Fibroblast of lung (primary cell): ENCODE data around the gene TSPAN11.

ENCODE experiments used
- EZH2 ChIP-seq: IDR thresholded peaks from 2 replicates; pipeline ENCODE4 v1.5.1; 2012; ENCODE audit warnings: low read length, control low read depth, mild to moderate bottlenecking; ENCODE audit errors: missing control alignments
- TF ChIP-seq, protein P1 (sequence below), 2 donors: IDR thresholded peaks in 1 of 2; conservative IDR thresholded peaks in 1 of 2; 1 replicate in 1 of 2; 2 replicates in 1 of 2; pipeline ENCODE4 v1.5.1; 2011 to 2012; ENCODE audit warnings: low read length in 2 of 2, control low read depth in 1 of 2, inconsistent platforms in 1 of 2, low read depth in 1 of 2, mild to moderate bottlenecking in 1 of 2

DNA sequence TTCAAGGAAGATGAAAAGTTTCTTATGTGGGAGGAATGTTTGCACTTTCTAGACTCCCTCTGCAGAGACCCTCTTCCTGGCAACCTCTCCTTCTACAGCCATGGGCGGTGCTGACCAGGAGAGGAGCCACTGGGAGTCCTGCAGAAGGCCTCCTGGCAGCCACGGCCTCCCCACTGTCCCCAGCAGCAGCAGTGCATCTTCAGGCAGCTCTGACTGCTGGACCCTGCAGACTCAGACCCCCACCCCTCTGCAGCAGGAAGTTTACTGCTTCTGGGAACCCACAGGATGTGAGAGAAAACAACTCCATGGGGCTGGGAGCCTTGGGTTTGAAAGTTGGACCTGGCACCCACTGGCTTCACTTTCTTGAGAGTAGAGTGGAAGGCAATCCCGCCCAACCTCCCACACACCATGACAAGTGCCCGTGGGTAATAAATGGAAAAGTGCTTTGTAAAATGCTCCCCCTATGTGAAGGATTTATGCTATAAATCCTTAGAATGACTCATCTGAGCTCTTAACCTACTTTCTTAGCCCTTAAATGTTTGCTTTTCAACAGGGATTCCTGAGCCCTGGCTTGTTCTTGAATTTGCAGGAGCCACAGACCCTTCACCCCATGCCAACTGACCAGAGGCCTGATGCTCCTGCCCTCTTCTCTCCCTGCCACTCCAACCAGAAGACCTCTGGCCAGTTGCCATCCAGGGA is 109.6 kb downstream of the TSPAN11 start:
- TF ChIP-seq, protein P1, sequence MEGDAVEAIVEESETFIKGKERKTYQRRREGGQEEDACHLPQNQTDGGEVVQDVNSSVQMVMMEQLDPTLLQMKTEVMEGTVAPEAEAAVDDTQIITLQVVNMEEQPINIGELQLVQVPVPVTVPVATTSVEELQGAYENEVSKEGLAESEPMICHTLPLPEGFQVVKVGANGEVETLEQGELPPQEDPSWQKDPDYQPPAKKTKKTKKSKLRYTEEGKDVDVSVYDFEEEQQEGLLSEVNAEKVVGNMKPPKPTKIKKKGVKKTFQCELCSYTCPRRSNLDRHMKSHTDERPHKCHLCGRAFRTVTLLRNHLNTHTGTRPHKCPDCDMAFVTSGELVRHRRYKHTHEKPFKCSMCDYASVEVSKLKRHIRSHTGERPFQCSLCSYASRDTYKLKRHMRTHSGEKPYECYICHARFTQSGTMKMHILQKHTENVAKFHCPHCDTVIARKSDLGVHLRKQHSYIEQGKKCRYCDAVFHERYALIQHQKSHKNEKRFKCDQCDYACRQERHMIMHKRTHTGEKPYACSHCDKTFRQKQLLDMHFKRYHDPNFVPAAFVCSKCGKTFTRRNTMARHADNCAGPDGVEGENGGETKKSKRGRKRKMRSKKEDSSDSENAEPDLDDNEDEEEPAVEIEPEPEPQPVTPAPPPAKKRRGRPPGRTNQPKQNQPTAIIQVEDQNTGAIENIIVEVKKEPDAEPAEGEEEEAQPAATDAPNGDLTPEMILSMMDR (conservative IDR thresholded peaks at IDR 0.05 in 1 of 2, IDR thresholded peaks at IDR 0.05 in 1 of 2; ENCODE audit: low read depth in 1 of 2, low read length in 2 of 2) = no peak
- no peak for TF ChIP-seq EZH2
